Astrocyte of the cerebellum (primary cell): ENCODE data around the gene TMEM236.

Source experiments
- DNase-seq: peaks from one replicate; pipeline ENCODE4 v3.0.0-alpha.2; 2011; ENCODE audit warnings: low read depth
- H3K4me3 ChIP-seq: 2 replicates; pipeline ENCODE4 v1.5.1; 2011; ENCODE audit warnings: mild to moderate bottlenecking, low read depth, low read length, moderate library complexity
- CTCF ChIP-seq: IDR thresholded peaks from 2 replicates; pipeline ENCODE4 v1.5.1; 2012; ENCODE audit warnings: low read length, low read depth, moderate library complexity, mild to moderate bottlenecking; ENCODE audit errors: missing control alignments
- in situ Hi-C: cut with HindIII; loops from 2 replicates; pipeline ENCODE4 v1.10.0; 2017; ENCODE audit warnings: low sequenced_read_pairs

The TMEM236 gene

DNA sequence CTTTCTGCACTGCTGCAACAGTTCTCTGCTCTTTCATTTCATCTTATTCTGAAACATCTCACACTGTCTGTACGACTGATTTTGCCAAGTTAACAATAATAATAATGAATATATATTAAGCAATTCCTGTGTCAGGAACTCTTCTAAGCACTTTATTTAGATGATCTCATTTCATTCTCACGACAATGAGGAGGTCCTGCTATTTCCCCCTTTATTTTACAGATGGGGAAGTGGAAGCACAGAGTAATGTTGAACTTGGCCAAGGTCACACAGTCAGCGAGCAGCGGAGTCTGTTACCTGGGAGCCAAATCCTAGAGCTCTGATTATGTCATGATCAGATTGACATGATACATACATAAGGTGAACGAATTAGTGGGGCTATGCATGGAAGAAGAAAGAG is 63.0 kb downstream of the TMEM236 start:
- no peak overlapping the region for H3K4me3 ChIP-seq
- no peak for TF ChIP-seq CTCF
- no peak for DNase-seq
- in situ Hi-C loops, result no loop called here

GRCh38 chr10:17816199-17816598 is 64.2 kb downstream of the TMEM236 start:
- no peak for DNase-seq
- H3K4me3 ChIP-seq, result no peak overlapping the region
- in situ Hi-C loops, result no loop called here
- TF ChIP-seq CTCF, result no peak

- no peak overlapping the region for H3K4me3 ChIP-seq
- in situ Hi-C loops, result no loop called here
- no peak for TF ChIP-seq CTCF
- DNase-seq, result no peak
These were observed 65.3 kb downstream of the TMEM236 start for GRCh38 chr10:17817316-17817715.

DNA sequence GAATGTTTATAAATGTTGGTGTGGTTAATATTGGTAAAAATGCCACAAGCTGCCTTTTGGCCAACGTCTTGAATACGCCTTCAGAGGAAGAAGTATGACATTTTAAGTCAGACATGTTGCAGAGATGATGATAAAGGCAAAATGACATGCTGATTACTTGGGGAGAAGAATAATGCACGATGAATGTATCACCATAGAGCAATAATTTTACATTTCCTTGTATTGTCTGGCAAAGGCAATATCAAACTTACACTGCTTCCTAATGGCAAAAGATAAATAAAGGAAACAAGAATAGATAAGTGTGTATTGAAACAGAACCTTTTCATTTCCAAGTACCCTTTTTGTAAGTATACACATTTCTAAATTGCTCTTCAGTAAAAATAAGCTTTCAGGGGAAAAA is 65.8 kb downstream of the TMEM236 start:
- H3K4me3 ChIP-seq, result no peak overlapping the region
- in situ Hi-C loops, result no loop called here
- DNase-seq, result no peak
- no peak for TF ChIP-seq CTCF

DNA sequence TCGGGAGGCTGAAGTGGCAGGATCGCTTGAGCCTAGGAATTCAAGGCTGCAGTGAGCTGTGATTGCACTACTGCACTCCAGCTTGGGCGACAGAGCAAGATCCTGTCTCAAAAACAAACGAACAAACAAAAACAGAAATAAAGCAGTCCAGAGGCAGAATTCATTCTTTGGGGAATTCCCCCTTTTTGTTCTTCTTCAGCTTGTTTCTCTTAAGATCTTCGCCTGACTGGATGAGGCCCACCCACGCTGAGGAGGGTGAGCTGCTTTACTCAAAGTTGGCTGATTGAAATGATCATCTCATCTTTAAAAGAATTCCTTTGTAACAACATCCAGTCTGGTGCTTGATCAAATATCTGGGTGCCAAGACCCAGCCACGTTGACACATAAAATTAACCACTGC is 67.8 kb downstream of the TMEM236 start:
- TF ChIP-seq CTCF, result no peak
- no peak overlapping the region for H3K4me3 ChIP-seq
- in situ Hi-C loops, result no loop called here
- no peak for DNase-seq

DNA sequence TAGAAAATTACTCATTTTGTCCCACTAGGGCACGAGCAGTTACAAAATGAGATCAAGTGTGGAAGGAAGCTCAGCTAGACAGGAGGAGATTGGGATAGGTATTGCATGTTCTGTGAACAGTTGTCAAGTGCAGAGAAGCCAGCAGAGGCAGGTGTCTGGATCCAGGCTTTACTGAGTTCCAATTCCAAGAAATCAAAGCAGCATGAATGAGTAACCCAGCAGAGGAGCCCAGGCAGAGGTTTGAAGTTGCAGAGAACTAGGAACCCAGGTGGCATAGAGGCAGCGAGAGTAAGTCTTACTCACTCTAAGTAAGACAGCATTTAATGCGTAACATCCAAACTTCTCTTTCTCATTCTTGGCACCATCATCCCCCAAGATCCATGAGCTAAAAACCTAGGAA is 68.9 kb downstream of the TMEM236 start:
- in situ Hi-C loops, result no loop called here
- H3K4me3 ChIP-seq, result no peak overlapping the region
- no peak for TF ChIP-seq CTCF
- DNase-seq, result no peak

- in situ Hi-C loops, result no loop called here
- no peak overlapping the region for H3K4me3 ChIP-seq
- TF ChIP-seq CTCF, result no peak
- DNase-seq, result no peak
These were observed 69.9 kb downstream of the TMEM236 start for GRCh38 chr10:17821893-17822292.
